HepG2 (cell line): ENCODE results near the gene ELP2. TPM values are rescaled to one million over a fixed set of nuclear protein-coding genes. Genes with fewer than 3 reads are reported as not detected.

ENCODE experiments used
- CEBPB ChIP-seq: IDR thresholded peaks from 2 replicates; pipeline ENCODE4 v1.6.1; 2011; ENCODE audit warnings: low read depth, low read length, improper control_type of control experiment, borderline replicate concordance
- HMG20B ChIP-seq: conservative IDR thresholded peaks from 2 replicates; pipeline ENCODE4 v1.6.1; 2016; ENCODE audit warnings: missing genetic modification reagents, missing compliant biosample characterization
- KDM6A ChIP-seq: IDR thresholded peaks from 2 replicates; pipeline ENCODE4 v1.6.1; 2016; ENCODE audit warnings: low read depth
- KLF13 ChIP-seq: sonication (generic); formaldehyde crosslinking; IDR thresholded peaks from 2 replicates; pipeline ENCODE4 v1.4.0; 2020; ENCODE audit warnings: mild to moderate bottlenecking, missing genetic modification reagents
- KLF9 ChIP-seq: IDR thresholded peaks from 2 replicates; pipeline ENCODE4 v1.6.1; 2016; ENCODE audit warnings: low read depth
- NFKBIZ ChIP-seq: IDR thresholded peaks from 2 replicates; pipeline ENCODE4 v1.6.1; 2018; ENCODE audit warnings: missing genetic modification reagents, missing compliant biosample characterization
- NR2F6 ChIP-seq, 2 experiments: IDR thresholded peaks; 2 replicates each; pipeline ENCODE4 v1.6.1; 2016; ENCODE audit warnings: antibody characterized with exemption in 1 of 2, mild to moderate bottlenecking in 1 of 2
- PAF1 ChIP-seq: IDR thresholded peaks from 2 replicates; pipeline ENCODE4 v1.6.1; 2016; ENCODE audit warnings: missing genetic modification reagents, missing compliant biosample characterization
- PHB2 ChIP-seq: fragments of 450-650 bp; IDR thresholded peaks from 2 replicates; pipeline ENCODE4 v1.6.1; 2018; ENCODE audit not compliant: partially characterized antibody
- PHF5A ChIP-seq: IDR thresholded peaks from one replicate; pipeline ENCODE4 v1.6.1; 2018; ENCODE audit warnings: low read depth, missing genetic modification reagents; ENCODE audit not compliant: unreplicated experiment
- SNRNP70 ChIP-seq: fragments of 200-400 bp; formaldehyde crosslinking; IDR thresholded peaks from 2 replicates; pipeline ENCODE4 v1.6.1; 2017; ENCODE audit warnings: mild to moderate bottlenecking, low read depth, low read length, moderate library complexity
- TCF12 ChIP-seq, 2 experiments: fragments of 450-650 bp in 1 of 2; sonication (generic) in 1 of 2; formaldehyde crosslinking in 1 of 2; IDR thresholded peaks; 2 replicates each; pipeline versions ENCODE4 v1.6.1 to v1.8.0; 2017 to 2022; ENCODE audit warnings: antibody characterized with exemption in 1 of 2, mild to moderate bottlenecking in 1 of 2, missing genetic modification reagents in 1 of 2, moderate library complexity in 1 of 2
- TCF7L2 ChIP-seq: IDR thresholded peaks from 2 replicates; pipeline ENCODE4 v1.6.1; 2011; ENCODE audit warnings: mild to moderate bottlenecking, low read depth, low read length, moderate library complexity
- YEATS4 ChIP-seq: sonication (generic); formaldehyde crosslinking; IDR thresholded peaks from 2 replicates; pipeline ENCODE4 v1.4.0; 2020; ENCODE audit warnings: missing genetic modification reagents, borderline replicate concordance
- ZNF20 ChIP-seq: sonication (generic); formaldehyde crosslinking; IDR thresholded peaks from 2 replicates; pipeline ENCODE4 v1.4.0; 2020; ENCODE audit warnings: mild to moderate bottlenecking, moderate library complexity, missing genetic modification reagents
- ZNF264 ChIP-seq: sonication (generic); formaldehyde crosslinking; IDR thresholded peaks from 2 replicates; pipeline ENCODE4 v1.4.0; 2020; ENCODE audit warnings: missing genetic modification reagents
- ZNF274 ChIP-seq: sonication (generic); formaldehyde crosslinking; IDR thresholded peaks from 2 replicates; pipeline ENCODE4 v1.5.1; 2020; ENCODE audit warnings: mild to moderate bottlenecking, missing genetic modification reagents
- ZNF615 ChIP-seq: sonication (generic); formaldehyde crosslinking; IDR thresholded peaks from 2 replicates; pipeline ENCODE4 v1.5.0; 2020; ENCODE audit warnings: mild to moderate bottlenecking, missing genetic modification reagents, borderline replicate concordance
- ZNF703 ChIP-seq: sonication (generic); formaldehyde crosslinking; IDR thresholded peaks from 2 replicates; pipeline ENCODE4 v1.5.1; 2020; ENCODE audit warnings: missing genetic modification reagents, mild to moderate bottlenecking, moderate library complexity, borderline replicate concordance
- ZNF749 ChIP-seq: sonication (generic); formaldehyde crosslinking; IDR thresholded peaks from 2 replicates; pipeline ENCODE4 v1.8.0; 2022; ENCODE audit warnings: mild to moderate bottlenecking, missing genetic modification reagents, moderate library complexity, borderline replicate concordance
- ZNF766 ChIP-seq: sonication (generic); formaldehyde crosslinking; IDR thresholded peaks from 2 replicates; pipeline ENCODE4 v1.5.0; 2020; ENCODE audit warnings: missing genetic modification reagents, borderline replicate concordance
- polyA plus RNA-seq, 8 experiments: library from polyadenylated mRNA; depleted of rRNA in 3 of 8; stranded (reverse) in 7 of 8; unstranded in 1 of 8; fragments of >200 nt; fragmentation: Illumina TruSeq in 4 of 8; extraction: Trizol in 4 of 8; gene quantifications; 2 replicates each; pipeline versions ENCODE4 v1.2.1 to v1.2.3, GENCODE V29; 2011 to 2016; ENCODE audit warnings: low read depth in 4 of 8, missing spikeins in 1 of 8, mixed read lengths in 1 of 8; ENCODE audit not compliant: insufficient read depth in 1 of 8
- total RNA-seq, 5 experiments: library from RNA; depleted of rRNA; stranded (reverse); fragments of >200 nt; fragmentation: Illumina TruSeq; extraction: Trizol; gene quantifications; 2 replicates each; pipeline ENCODE4 v1.2.3, GENCODE V29; 2016; ENCODE audit warnings: low read depth in 1 of 5
- TF ChIP-seq, protein P1 (sequence below): sonication (generic); formaldehyde crosslinking; IDR thresholded peaks from 2 replicates; pipeline ENCODE4 v1.8.0; 2022; ENCODE audit warnings: missing genetic modification reagents, mild to moderate bottlenecking, borderline replicate concordance
- TF ChIP-seq, protein P2 (sequence below): sonication (generic); formaldehyde crosslinking; IDR thresholded peaks from 2 replicates; pipeline ENCODE4 v1.9.0; 2021; ENCODE audit warnings: missing genetic modification reagents, borderline replicate concordance
- TF ChIP-seq, protein P3 (sequence below): IDR thresholded peaks from 2 replicates; pipeline ENCODE4 v1.6.1; 2016; ENCODE audit warnings: missing genetic modification reagents, missing compliant biosample characterization
- TF ChIP-seq, protein P4 (sequence below): sonication (generic); formaldehyde crosslinking; conservative IDR thresholded peaks from 2 replicates; pipeline ENCODE4 v1.8.0; 2022; ENCODE audit warnings: mild to moderate bottlenecking, moderate library complexity, missing genetic modification reagents
- TF ChIP-seq, protein P5 (sequence below): sonication (generic); formaldehyde crosslinking; IDR thresholded peaks from 2 replicates; pipeline ENCODE4 v1.8.1; 2023; ENCODE audit warnings: mild to moderate bottlenecking, missing genetic modification reagents

The ELP2 gene
- total and polyA plus RNA-seq, 2 of the 13 experiments (the other 11 are each of a cell fraction or from before 2014, with no cell fraction given) = 98.7 to 100 TPM

DNA sequence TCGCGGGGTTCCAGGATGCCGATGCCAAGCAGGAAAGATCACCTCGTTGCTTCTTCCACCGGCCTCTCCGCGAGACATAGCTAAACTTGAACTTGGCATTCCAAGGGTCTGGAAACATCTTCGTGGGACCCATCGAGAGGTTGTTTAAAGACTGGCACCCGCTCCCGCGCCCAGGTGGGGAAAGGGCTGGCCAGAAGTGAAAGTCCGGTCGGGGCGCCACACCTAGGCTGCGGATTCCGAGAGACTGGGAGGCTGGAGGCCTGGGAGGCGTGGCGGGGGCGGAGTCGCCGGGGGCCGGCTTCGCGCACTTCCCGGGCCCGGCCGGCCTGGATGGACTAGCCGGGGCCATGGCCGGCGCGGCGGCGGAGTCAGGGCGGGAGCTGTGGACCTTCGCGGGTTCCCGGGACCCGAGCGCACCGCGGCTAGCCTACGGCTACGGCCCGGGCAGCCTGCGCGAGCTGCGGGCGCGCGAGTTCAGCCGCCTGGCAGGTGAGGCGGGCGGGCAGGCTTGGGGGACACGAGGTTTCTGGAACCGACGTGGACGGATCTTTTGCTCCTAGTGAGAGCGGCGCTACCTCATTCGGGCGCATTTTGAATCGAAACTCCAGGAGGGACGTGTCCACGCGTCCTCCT, 57.6 kb downstream of the ELP2 start, which contains the start of gene MOCOS (continued):
- TF ChIP-seq, protein P1, sequence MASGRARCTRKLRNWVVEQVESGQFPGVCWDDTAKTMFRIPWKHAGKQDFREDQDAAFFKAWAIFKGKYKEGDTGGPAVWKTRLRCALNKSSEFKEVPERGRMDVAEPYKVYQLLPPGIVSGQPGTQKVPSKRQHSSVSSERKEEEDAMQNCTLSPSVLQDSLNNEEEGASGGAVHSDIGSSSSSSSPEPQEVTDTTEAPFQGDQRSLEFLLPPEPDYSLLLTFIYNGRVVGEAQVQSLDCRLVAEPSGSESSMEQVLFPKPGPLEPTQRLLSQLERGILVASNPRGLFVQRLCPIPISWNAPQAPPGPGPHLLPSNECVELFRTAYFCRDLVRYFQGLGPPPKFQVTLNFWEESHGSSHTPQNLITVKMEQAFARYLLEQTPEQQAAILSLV (CRISPR knock-in tag) = 0 out of 2 replicates have a peak, but pooled peaks have one; percentile 78
- TF ChIP-seq NFKBIZ (no peak), ZNF749 (CRISPR knock-in tag) (no peak), HMG20B (CRISPR knock-in tag) (no peak), PAF1 (CRISPR knock-in tag) (no peak), YEATS4 (CRISPR knock-in tag) (peak; percentile 52), ZNF20 (CRISPR knock-in tag) (0 out of 2 replicates have a peak, but pooled peaks have one; percentile 61), TCF7L2 (no peak), KLF13 (no peak), KLF9 (CRISPR knock-in tag) (no peak), PHF5A (CRISPR knock-in tag) (peak; percentile 28), CEBPB (no peak), SNRNP70 (no peak), TCF12 (IDR thresholded peaks at IDR 0.05) (no peak), TCF12 (CRISPR knock-in tag; IDR thresholded peaks at IDR 0.05) (peak; percentile 57; the same call in 1 of the 2 replicates), ZNF274 (CRISPR knock-in tag) (no peak), PHB2 (no peak), ZNF264 (CRISPR knock-in tag) (0 out of 2 replicates have a peak, but pooled peaks have one; percentile 26), ZNF703 (CRISPR knock-in tag) (no peak), ZNF615 (CRISPR knock-in tag) (no peak), KDM6A (CRISPR knock-in tag) (no peak), ZNF766 (no peak), NR2F6 (IDR thresholded peaks at IDR 0.05) (no peak), NR2F6 (CRISPR knock-in tag; IDR thresholded peaks at IDR 0.05) (no peak)
- TF ChIP-seq, protein P2, sequence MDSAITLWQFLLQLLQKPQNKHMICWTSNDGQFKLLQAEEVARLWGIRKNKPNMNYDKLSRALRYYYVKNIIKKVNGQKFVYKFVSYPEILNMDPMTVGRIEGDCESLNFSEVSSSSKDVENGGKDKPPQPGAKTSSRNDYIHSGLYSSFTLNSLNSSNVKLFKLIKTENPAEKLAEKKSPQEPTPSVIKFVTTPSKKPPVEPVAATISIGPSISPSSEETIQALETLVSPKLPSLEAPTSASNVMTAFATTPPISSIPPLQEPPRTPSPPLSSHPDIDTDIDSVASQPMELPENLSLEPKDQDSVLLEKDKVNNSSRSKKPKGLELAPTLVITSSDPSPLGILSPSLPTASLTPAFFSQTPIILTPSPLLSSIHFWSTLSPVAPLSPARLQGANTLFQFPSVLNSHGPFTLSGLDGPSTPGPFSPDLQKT (CRISPR knock-in tag) = no peak
- TF ChIP-seq, protein P3, sequence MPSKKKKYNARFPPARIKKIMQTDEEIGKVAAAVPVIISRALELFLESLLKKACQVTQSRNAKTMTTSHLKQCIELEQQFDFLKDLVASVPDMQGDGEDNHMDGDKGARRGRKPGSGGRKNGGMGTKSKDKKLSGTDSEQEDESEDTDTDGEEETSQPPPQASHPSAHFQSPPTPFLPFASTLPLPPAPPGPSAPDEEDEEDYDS (CRISPR knock-in tag) = peak; percentile 77; the same call in 1 of the 2 replicates
- TF ChIP-seq, protein P4, sequence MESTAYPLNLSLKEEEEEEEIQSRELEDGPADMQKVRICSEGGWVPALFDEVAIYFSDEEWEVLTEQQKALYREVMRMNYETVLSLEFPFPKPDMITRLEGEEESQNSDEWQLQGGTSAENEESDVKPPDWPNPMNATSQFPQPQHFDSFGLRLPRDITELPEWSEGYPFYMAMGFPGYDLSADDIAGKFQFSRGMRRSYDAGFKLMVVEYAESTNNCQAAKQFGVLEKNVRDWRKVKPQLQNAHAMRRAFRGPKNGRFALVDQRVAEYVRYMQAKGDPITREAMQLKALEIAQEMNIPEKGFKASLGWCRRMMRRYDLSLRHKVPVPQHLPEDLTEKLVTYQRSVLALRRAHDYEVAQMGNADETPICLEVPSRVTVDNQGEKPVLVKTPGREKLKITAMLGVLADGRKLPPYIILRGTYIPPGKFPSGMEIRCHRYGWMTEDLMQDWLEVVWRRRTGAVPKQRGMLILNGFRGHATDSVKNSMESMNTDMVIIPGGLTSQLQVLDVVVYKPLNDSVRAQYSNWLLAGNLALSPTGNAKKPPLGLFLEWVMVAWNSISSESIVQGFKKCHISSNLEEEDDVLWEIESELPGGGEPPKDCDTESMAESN = no peak; the same call in none of the 2 replicates
- TF ChIP-seq, protein P5, sequence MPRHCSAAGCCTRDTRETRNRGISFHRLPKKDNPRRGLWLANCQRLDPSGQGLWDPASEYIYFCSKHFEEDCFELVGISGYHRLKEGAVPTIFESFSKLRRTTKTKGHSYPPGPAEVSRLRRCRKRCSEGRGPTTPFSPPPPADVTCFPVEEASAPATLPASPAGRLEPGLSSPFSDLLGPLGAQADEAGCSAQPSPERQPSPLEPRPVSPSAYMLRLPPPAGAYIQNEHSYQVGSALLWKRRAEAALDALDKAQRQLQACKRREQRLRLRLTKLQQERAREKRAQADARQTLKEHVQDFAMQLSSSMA (CRISPR knock-in tag) = no peak
